Neuronal stem cell (in vitro differentiated cells): ENCODE data around the gene SYNDIG1.
A peak's percentile ranks its signal among the peaks of the same experiment; 100 is the strongest.

Source experiments
- DNase-seq: peaks from one replicate; pipeline ENCODE4 v3.0.0-alpha.2; 2013; ENCODE audit warnings: low spot score
- H2AFZ ChIP-seq: one replicate; pipeline ENCODE4 v1.6.1; 2013; ENCODE audit warnings: mild to moderate bottlenecking, low read length, inconsistent platforms
- H2AK5ac ChIP-seq: 2 replicates; pipeline ENCODE4 v1.6.1; 2013; ENCODE audit warnings: low read depth, mild to moderate bottlenecking, inconsistent platforms, low read length, moderate library complexity, mixed read lengths
- H2BK120ac ChIP-seq: 2 replicates; pipeline ENCODE4 v1.6.1; 2013; ENCODE audit warnings: low read depth, mild to moderate bottlenecking, inconsistent platforms, low read length, moderate library complexity, mixed read lengths
- H2BK12ac ChIP-seq: one replicate; pipeline ENCODE4 v1.6.1; 2013; ENCODE audit warnings: low read length, inconsistent platforms
- H2BK15ac ChIP-seq: 2 replicates; pipeline ENCODE4 v1.6.1; 2013; ENCODE audit warnings: mild to moderate bottlenecking, low read length, inconsistent platforms, mixed read lengths
- H2BK5ac ChIP-seq: one replicate; pipeline ENCODE4 v1.6.1; 2013; ENCODE audit warnings: inconsistent platforms, mild to moderate bottlenecking, low read length, moderate library complexity
- H3K14ac ChIP-seq: one replicate; pipeline ENCODE4 v1.6.1; 2013; ENCODE audit warnings: low read length, inconsistent platforms
- H3K18ac ChIP-seq: 2 replicates; pipeline ENCODE4 v1.6.1; 2013; ENCODE audit warnings: low read length, inconsistent platforms
- H3K23ac ChIP-seq: 2 replicates; pipeline ENCODE4 v1.6.1; 2013; ENCODE audit warnings: low read depth, mild to moderate bottlenecking, mixed read lengths, low read length, inconsistent platforms; ENCODE audit not compliant: poor library complexity
- H3K27ac ChIP-seq: replicated peaks from 3 replicates; pipeline ENCODE4 v1.5.1; 2013; ENCODE audit warnings: low read length, inconsistent platforms
- H3K27me3 ChIP-seq, 3 experiments: 2 replicates each; pipeline ENCODE4 v1.6.1; 2013; ENCODE audit warnings: low read length in 3 of 3, mild to moderate bottlenecking in 2 of 3, inconsistent platforms in 1 of 3, low read depth in 1 of 3, mixed read lengths in 1 of 3, moderate library complexity in 1 of 3; ENCODE audit not compliant: control insufficient read depth in 3 of 3, insufficient read depth in 3 of 3
- H3K36me3 ChIP-seq, 2 donors: replicated peaks in 1 of 2; 2 replicates each; pipeline ENCODE4 v1.6.1; 2013; ENCODE audit warnings: low read length in 2 of 2; ENCODE audit not compliant: control insufficient read depth in 2 of 2, insufficient read depth in 2 of 2
- H3K4ac ChIP-seq: 2 replicates; pipeline ENCODE4 v1.6.1; 2013; ENCODE audit warnings: inconsistent platforms, mild to moderate bottlenecking, low read length, moderate library complexity
- H3K4me1 ChIP-seq, 2 donors: 1 replicate in 1 of 2; 2 replicates in 1 of 2; pipeline ENCODE4 v1.6.1; 2013; ENCODE audit warnings: low read length in 2 of 2, low read depth in 1 of 2; ENCODE audit not compliant: control insufficient read depth in 2 of 2, insufficient read depth in 1 of 2
- H3K4me2 ChIP-seq: one replicate; pipeline ENCODE4 v1.6.1; 2013; ENCODE audit warnings: mild to moderate bottlenecking, low read length, inconsistent platforms; ENCODE audit not compliant: insufficient read depth, poor library complexity, severe bottlenecking
- H3K4me3 ChIP-seq, 2 donors: 2 replicates each; pipeline ENCODE4 v1.5.1; 2013; ENCODE audit warnings: low read length in 2 of 2, mild to moderate bottlenecking in 2 of 2, inconsistent platforms in 1 of 2, moderate library complexity in 1 of 2
- H3K79me1 ChIP-seq: one replicate; pipeline ENCODE4 v1.6.1; 2013; ENCODE audit warnings: low read depth, mild to moderate bottlenecking, inconsistent platforms, low read length, moderate library complexity
- H3K9ac ChIP-seq: one replicate; pipeline ENCODE4 v1.6.1; 2013; ENCODE audit warnings: mild to moderate bottlenecking, low read depth, low read length, inconsistent platforms; ENCODE audit not compliant: poor library complexity
- H3K9me3 ChIP-seq, 2 donors: replicated peaks in 1 of 2; 2 replicates each; pipeline versions ENCODE3 to v1.6.1; 2013; ENCODE audit warnings: low read length in 2 of 2, mild to moderate bottlenecking in 2 of 2, inconsistent platforms in 1 of 2, low read depth in 1 of 2, mixed read lengths in 1 of 2, moderate library complexity in 1 of 2; ENCODE audit not compliant: control insufficient read depth in 2 of 2, insufficient read depth in 1 of 2
- H4K8ac ChIP-seq: one replicate; pipeline ENCODE4 v1.6.1; 2013; ENCODE audit warnings: low read depth, mild to moderate bottlenecking, inconsistent platforms, low read length, moderate library complexity
- H4K91ac ChIP-seq: one replicate; pipeline ENCODE4 v1.6.1; 2013; ENCODE audit warnings: low read length, low read depth, mild to moderate bottlenecking, inconsistent platforms; ENCODE audit not compliant: poor library complexity
- WGBS, 2 donors: extraction: QIAGEN DNeasy Blood & Tissue Kit; methylation state at CpG; one replicate each; pipeline ENCODE4 v1.1.7; 2013; ENCODE audit warnings: missing lambda C conversion rate in 2 of 2, mixed read lengths in 1 of 2; ENCODE audit not compliant: insufficient read length in 2 of 2, insufficient replicate concordance in 1 of 2; ENCODE audit errors: extremely low coverage in 2 of 2; 5-methylcytosine and 5-hydroxymethylcytosine counted together

The SYNDIG1 gene

GRCh38 chr20:24465730-24466129, 3.7 kb upstream of the SYNDIG1 start:
- Histone ChIP-seq H2BK15ac (no peak overlapping the region), H4K91ac (no peak overlapping the region), H3K9me3 (no peaks in the 10 kb centered on the region), H2BK5ac (no peak overlapping the region), H2AFZ (no peak overlapping the region), H3K27ac (no peak overlapping the region), H3K36me3 (no peaks in the 10 kb centered on the region), H3K4me1 (peaks cover 2 to 24% of the 10 kb centered on the region in 2 donors), H2BK12ac (peak overlapping the region; percentile 41), H2BK120ac (no peak overlapping the region), H3K4ac (no peak overlapping the region), H3K9ac (no peak overlapping the region), H3K23ac (no peak overlapping the region), H3K27me3 (peaks cover 2 to 41% (median 10%) of the 10 kb centered on the region in 3 experiments), H3K18ac (peak overlapping the region; percentile 5), H3K14ac (peak overlapping the region; percentile 32), H3K4me2 (no peak overlapping the region), H3K79me1 (no peaks in the 10 kb centered on the region), H2AK5ac (no peak overlapping the region), H4K8ac (no peak overlapping the region), H3K4me3 (no peak overlapping the region)
- no CpG with 5 or more reads among the region's 3 CpGs for WGBS, 2 donors
- DNase-seq, result no peak

GRCh38 chr20:24468401-24469115, 871 bp upstream of the SYNDIG1 start:
- WGBS, 2 donors, result no CpG with 5 or more reads among the region's 23 CpGs
- H3K36me3 ChIP-seq, result no peaks in the 10 kb centered on the region

GRCh38 chr20:24469894-24470745, 691 bp downstream of the SYNDIG1 start:
- H4K91ac ChIP-seq, result no peak overlapping the region
- peak overlapping the region; percentile 48 for H2BK12ac ChIP-seq
- H3K36me3 ChIP-seq, result no peaks in the 10 kb centered on the region
- peaks cover 2 to 7% of the 10 kb centered on the region in 2 donors for H3K4me1 ChIP-seq
- H3K4me2 ChIP-seq, result peak overlapping the region; percentile 84
- no peak overlapping the region for H2AK5ac ChIP-seq
- H3K4me3 ChIP-seq, result peak overlapping the region; percentile 20 to 81
- no CpG with 5 or more reads among the region's 62 CpGs for WGBS, 2 donors
- peak overlapping the region; percentile 94 for H3K9ac ChIP-seq
- H3K79me1 ChIP-seq, result peaks cover 3% of the 10 kb centered on the region
- H3K27ac ChIP-seq, result no peak overlapping the region
- peak overlapping the region; percentile 43 for H3K14ac ChIP-seq
- H3K9me3 ChIP-seq, result no peaks in the 10 kb centered on the region
- H2AFZ ChIP-seq, result peak overlapping the region; percentile 71
- H3K4ac ChIP-seq, result no peak overlapping the region
- peak; percentile 42 for DNase-seq
- H2BK5ac ChIP-seq, result peak overlapping the region; percentile 87
- H4K8ac ChIP-seq, result no peak overlapping the region
- peaks cover 2 to 72% (median 13%) of the 10 kb centered on the region in 3 experiments for H3K27me3 ChIP-seq
- H2BK120ac ChIP-seq, result peak overlapping the region; percentile 70
- H2BK15ac ChIP-seq, result peak overlapping the region; percentile 90
- peak overlapping the region; percentile 68 for H3K23ac ChIP-seq
- peak overlapping the region; percentile 76 for H3K18ac ChIP-seq

More at GRCh38 chr20:24468401-24469115, 871 bp upstream of the SYNDIG1 start:
- Histone ChIP-seq H3K9me3 (no peaks in the 10 kb centered on the region), H2BK15ac (peak overlapping the region; percentile 25), H4K91ac (no peak overlapping the region), H3K23ac (no peak overlapping the region), H2BK5ac (no peak overlapping the region), H3K27ac (no peak overlapping the region), H3K9ac (no peak overlapping the region), H3K4me1 (peaks cover 2 to 11% of the 10 kb centered on the region in 2 donors), H3K18ac (peak overlapping the region; percentile 89), H3K79me1 (peaks cover 3% of the 10 kb centered on the region), H2AFZ (peak overlapping the region; percentile 71), H3K4ac (no peak overlapping the region), H3K14ac (no peak overlapping the region), H2AK5ac (no peak overlapping the region), H4K8ac (no peak overlapping the region), H2BK12ac (peak overlapping the region; percentile 73), H2BK120ac (no peak overlapping the region), H3K4me3 (peak overlapping the region in 1 of 2 donors; percentile 81), H3K4me2 (peak overlapping the region; percentile 84), H3K27me3 (peaks cover 2 to 69% (median 13%) of the 10 kb centered on the region in 3 experiments)
- DNase-seq, result no peak
